IMR-90 (cell line): ENCODE measurements around the gene EXOC4. TPM values are rescaled to one million over a fixed set of nuclear protein-coding genes. Genes with fewer than 3 reads are reported as not detected.

Experiments
- ATAC-seq: fragments of 200-7000 bp; cut with Tn5 transposase; 2 replicates; pipeline ENCODE4 v1.9.1; 2020; ENCODE audit warnings: low read depth, mild to moderate bottlenecking, moderate library complexity
- BruUV-seq: library from RNA; stranded (reverse); fragments of 400-500 nt; replicated peaks from 2 replicates; lab custom pipeline; 2021; lab: Mats Ljungman, UMichigan
- CTCF ChIA-PET: fragments of 300-600 bp; formaldehyde crosslinking; extraction: SDS; loops from one replicate; lab custom pipeline; 2021; ENCODE audit warnings: antibody characterized with exemption; lab: Yijun Ruan, JAX
- POLR2A ChIA-PET: fragments of 300-600 bp; sonication (Branson Sonifier 250); formaldehyde crosslinking; loops from one replicate; lab custom pipeline; 2022; ENCODE audit warnings: antibody characterized with exemption; ENCODE audit not compliant: unreplicated experiment; lab: Charles Lee
- DNase-seq: peaks from one replicate; pipeline ENCODE4 v3.0.0; 2013
- H2AFZ ChIP-seq: replicated peaks from 2 replicates; pipeline ENCODE3; 2013; ENCODE audit warnings: low read length, mild to moderate bottlenecking; ENCODE audit not compliant: poor library complexity
- H2AK5ac ChIP-seq: 2 replicates; pipeline ENCODE4 v1.6.1; 2013; ENCODE audit warnings: low read depth, low read length, inconsistent platforms
- H2AK9ac ChIP-seq: replicated peaks from 2 replicates; pipeline ENCODE3; 2013; ENCODE audit warnings: mild to moderate bottlenecking, low read depth, low read length, moderate library complexity; ENCODE audit not compliant: poor library complexity
- H2BK120ac ChIP-seq: 2 replicates; pipeline ENCODE4 v1.6.1; 2013; ENCODE audit warnings: low read depth, low read length, inconsistent platforms
- H2BK15ac ChIP-seq: 3 replicates; pipeline ENCODE4 v1.6.1; 2013; ENCODE audit warnings: low read depth, low read length, inconsistent platforms
- H2BK20ac ChIP-seq: 2 replicates; pipeline ENCODE4 v1.6.1; 2013; ENCODE audit warnings: low read depth, mild to moderate bottlenecking, inconsistent platforms, low read length, moderate library complexity
- H2BK5ac ChIP-seq: 2 replicates; pipeline ENCODE4 v1.6.1; 2013; ENCODE audit warnings: mild to moderate bottlenecking, low read depth, low read length, inconsistent platforms; ENCODE audit not compliant: poor library complexity, severe bottlenecking
- H3K14ac ChIP-seq: replicated peaks from 2 replicates; pipeline ENCODE4 v1.6.1; 2013; ENCODE audit warnings: low read depth, low read length, inconsistent platforms
- H3K18ac ChIP-seq: 2 replicates; pipeline ENCODE4 v1.6.1; 2013; ENCODE audit warnings: low read depth, low read length, control low read depth
- H3K23ac ChIP-seq: 2 replicates; pipeline ENCODE4 v1.6.1; 2013; ENCODE audit warnings: low read depth, low read length, inconsistent platforms
- H3K27ac ChIP-seq: 2 replicates; pipeline ENCODE4 v1.5.1; 2013; ENCODE audit warnings: mild to moderate bottlenecking, control low read depth, low read length; ENCODE audit not compliant: insufficient read depth
- H3K27me3 ChIP-seq: 2 replicates; pipeline ENCODE4 v1.6.1; 2013; ENCODE audit warnings: low read length; ENCODE audit not compliant: control insufficient read depth, insufficient read depth
- H3K36me3 ChIP-seq: 2 replicates; pipeline ENCODE4 v1.6.1; 2013; ENCODE audit warnings: low read length, mixed read lengths; ENCODE audit not compliant: control insufficient read depth, insufficient read depth
- H3K4ac ChIP-seq: 2 replicates; pipeline ENCODE4 v1.6.1; 2013; ENCODE audit warnings: low read depth, low read length, inconsistent platforms
- H3K4me1 ChIP-seq: 2 replicates; pipeline ENCODE4 v1.6.1; 2013; ENCODE audit warnings: low read length, mixed read lengths; ENCODE audit not compliant: control insufficient read depth, insufficient read depth
- H3K4me2 ChIP-seq: 2 replicates; pipeline ENCODE4 v1.6.1; 2013; ENCODE audit warnings: low read depth, mild to moderate bottlenecking, control low read depth, low read length, moderate library complexity
- H3K4me3 ChIP-seq: 2 replicates; pipeline ENCODE4 v1.5.1; 2013; ENCODE audit warnings: low read depth, mild to moderate bottlenecking, control low read depth, low read length, moderate library complexity; ENCODE audit not compliant: insufficient read depth
- H3K56ac ChIP-seq: 2 replicates; pipeline ENCODE4 v1.6.1; 2013; ENCODE audit warnings: low read length, inconsistent platforms; ENCODE audit not compliant: insufficient read depth; ENCODE audit errors: extremely low read depth
- H3K79me1 ChIP-seq, 2 experiments: 2 replicates each; pipeline ENCODE4 v1.6.1; 2013; ENCODE audit warnings: low read length in 2 of 2, inconsistent platforms in 1 of 2, low read depth in 1 of 2
- H3K9ac ChIP-seq: 2 replicates; pipeline ENCODE4 v1.6.1; 2013; ENCODE audit warnings: low read depth, low read length, control low read depth
- H3K9me1 ChIP-seq: 2 replicates; pipeline ENCODE4 v1.6.1; 2013; ENCODE audit warnings: low read length, inconsistent platforms; ENCODE audit not compliant: insufficient read depth
- H3K9me3 ChIP-seq: 2 replicates; pipeline ENCODE4 v1.6.1; 2013; ENCODE audit warnings: low read length; ENCODE audit not compliant: control insufficient read depth, insufficient read depth
- H4K20me1 ChIP-seq: 2 replicates; pipeline ENCODE4 v1.6.1; 2013; ENCODE audit warnings: low read length, inconsistent platforms; ENCODE audit not compliant: insufficient read depth
- H4K5ac ChIP-seq: 2 replicates; pipeline ENCODE4 v1.6.1; 2013; ENCODE audit warnings: mild to moderate bottlenecking, low read depth, low read length, control low read depth
- H4K8ac ChIP-seq, 2 experiments: 2 replicates each; pipeline ENCODE4 v1.6.1; 2013; ENCODE audit warnings: low read depth in 2 of 2, low read length in 2 of 2, control low read depth in 1 of 2, inconsistent platforms in 1 of 2
- H4K91ac ChIP-seq: 2 replicates; pipeline ENCODE4 v1.6.1; 2013; ENCODE audit warnings: low read depth, low read length, inconsistent platforms; ENCODE audit not compliant: insufficient read depth
- NFE2L2 ChIP-seq: fragments of 150-350 bp; IDR thresholded peaks from 2 replicates; pipeline ENCODE4 v1.6.1; 2016; ENCODE audit warnings: low read depth, mild to moderate bottlenecking, low read length
- RFX5 ChIP-seq: IDR thresholded peaks from 2 replicates; pipeline ENCODE4 v1.8.0; 2012; ENCODE audit warnings: low read depth, mild to moderate bottlenecking, low read length, moderate library complexity
- dilution Hi-C: fragments of 300-500 bp; cut with HindIII; formaldehyde crosslinking; loops from one replicate; pipeline ENCODE4 v1.14.3; 2018; ENCODE audit warnings: low sequenced_read_pairs; ENCODE audit not compliant: unreplicated experiment
- in situ Hi-C: fragments of 300-500 bp; cut with MboI; formaldehyde crosslinking; loops from 3 replicates; pipeline ENCODE4 v1.14.3; 2019; ENCODE audit warnings: low sequenced_read_pairs, inconsistent platforms, mixed read lengths
- intact Hi-C: fragments of 100-400 bp; cut with micrococcal nuclease; formaldehyde crosslinking; loops from 2 replicates; pipeline ENCODE4 v1.10.0; 2022
- polyA plus RNA-seq, 3 experiments: library from polyadenylated mRNA; depleted of rRNA; stranded (reverse); fragments of >200 nt; gene quantifications; 2 replicates each; pipeline ENCODE4 v1.2.3, GENCODE V29; 2012; ENCODE audit warnings: low replicate concordance in 1 of 3
- total RNA-seq: library from RNA; depleted of rRNA; stranded (reverse); fragments of >200 nt; gene quantifications from 2 replicates; pipeline ENCODE4 v1.2.3, GENCODE V29; 2012

The EXOC4 gene
- total and polyA plus RNA-seq, 2 of the 4 experiments (the other 2 are of a cell fraction) = 25.4 to 94.6 TPM

GRCh38 chr7:133975130-133975529, 722.3 kb downstream of the EXOC4 start:
- no TSS peak for BruUV-seq
- ChIA-PET POLR2A (no interaction called here), CTCF (no interaction called here)
- H2BK15ac ChIP-seq = no peak overlapping the region
- TF ChIP-seq RFX5 (no peak), NFE2L2 (no peak)
- DNase-seq = peak; percentile 47
- no peak overlapping the region for H2AK9ac ChIP-seq
- no peak overlapping the region for H3K4ac ChIP-seq
- H3K23ac ChIP-seq = no peak overlapping the region
- no peak overlapping the region for H3K4me3 ChIP-seq
- H4K20me1 ChIP-seq = no peaks in the 10 kb centered on the region
- peak; percentile 64 for ATAC-seq
- dilution Hi-C loops (no loop called here), in situ Hi-C loops (no loop called here), intact Hi-C loops (no loop called here)
- H3K27me3 ChIP-seq = no peaks in the 10 kb centered on the region
- H3K18ac ChIP-seq = no peak overlapping the region
- H3K36me3 ChIP-seq = no peaks in the 10 kb centered on the region
- no peak overlapping the region for H4K91ac ChIP-seq
- no peak overlapping the region for H2BK20ac ChIP-seq
- no peak overlapping the region for H2AK5ac ChIP-seq
- no peaks in the 10 kb centered on the region for H3K9me1 ChIP-seq
- no peak overlapping the region for H3K9ac ChIP-seq
- no peak overlapping the region for H3K56ac ChIP-seq
- no peaks in the 10 kb centered on the region for H3K4me1 ChIP-seq
- no peak overlapping the region for H4K5ac ChIP-seq
- no peak overlapping the region for H2BK5ac ChIP-seq
- H3K14ac ChIP-seq = no peak overlapping the region
- H3K4me2 ChIP-seq = no peak overlapping the region
- no peak overlapping the region for H2AFZ ChIP-seq
- H3K79me1 ChIP-seq = no peaks in the 10 kb centered on the region
- no peak overlapping the region for H3K27ac ChIP-seq
- no peak overlapping the region for H2BK120ac ChIP-seq
- no peaks in the 10 kb centered on the region for H3K9me3 ChIP-seq
- H4K8ac ChIP-seq = no peak overlapping the region
